GM12878 (cell line): ENCODE measurements around the gene LSR. TPM values are rescaled to one million over a fixed set of nuclear protein-coding genes. Genes with fewer than 3 reads are reported as not detected.

Experiments used
- ATAC-seq: fragments of 200-7000 bp; cut with Tn5 transposase; 3 replicates; pipeline ENCODE4 v1.9.1; 2020; ENCODE audit warnings: mild to moderate bottlenecking, moderate library complexity
- BruUV-seq: library from RNA; stranded (reverse); fragments of 400-500 nt; replicated peaks from 2 replicates; lab custom pipeline; 2021; lab: Mats Ljungman, UMichigan
- CTCF ChIA-PET: fragments of 300-600 bp; sonication (Branson Sonifier 250); formaldehyde crosslinking; extraction: SDS; loops from one replicate; lab custom pipeline; 2021; ENCODE audit warnings: inconsistent platforms; lab: Yijun Ruan, JAX
- POLR2A ChIA-PET: fragments of 350-600 bp; formaldehyde crosslinking; extraction: SDS; loops from one replicate; lab custom pipeline; 2021; ENCODE audit warnings: inconsistent platforms; lab: Charles Lee
- RAD21 ChIA-PET: fragments of 300-600 bp; sonication (Branson Sonifier 250); formaldehyde crosslinking; loops from one replicate; lab custom pipeline; 2023; ENCODE audit warnings: antibody characterized with exemption; ENCODE audit not compliant: unreplicated experiment; lab: Charles Lee
- SMC1A ChIA-PET: fragments of 300-600 bp; sonication (Branson Sonifier 250); formaldehyde crosslinking; loops from one replicate; lab custom pipeline; 2023; ENCODE audit not compliant: unreplicated experiment, uncharacterized antibody; lab: Charles Lee
- DNase-seq: peaks from one replicate; pipeline ENCODE4 v3.0.0-alpha.2; 2011; ENCODE audit warnings: low read depth, low spot score
- FAIRE-seq: peaks from 3 replicates; lab custom pipeline; 2011; peaks lifted over from hg19 to GRCh38; lab: Jason Lieb, UNC
- H2AFZ ChIP-seq: 2 replicates; pipeline ENCODE4 v1.6.0; 2011; ENCODE audit warnings: low read depth, low read length, control low read depth; ENCODE audit not compliant: control insufficient read depth
- H3K27ac ChIP-seq: 2 replicates; pipeline ENCODE4 v1.5.1; 2011; ENCODE audit warnings: control low read depth; ENCODE audit not compliant: control insufficient read depth, insufficient read depth
- H3K27me3 ChIP-seq, 2 experiments: replicated peaks in 1 of 2; 2 replicates each; pipeline versions ENCODE4 v1.6.0 to v1.6.1; 2011; ENCODE audit warnings: low read length in 1 of 2; ENCODE audit not compliant: control insufficient read depth in 2 of 2, insufficient read depth in 2 of 2
- H3K36me3 ChIP-seq, 2 experiments: 2 replicates each; pipeline ENCODE4 v1.5.1; 2011; ENCODE audit warnings: low read length in 1 of 2; ENCODE audit not compliant: control insufficient read depth in 2 of 2, insufficient read depth in 2 of 2
- H3K4me1 ChIP-seq: 2 replicates; pipeline ENCODE4 v1.6.1; 2011; ENCODE audit warnings: mild to moderate bottlenecking, low read length, moderate library complexity, mixed read lengths; ENCODE audit not compliant: control insufficient read depth, insufficient read depth
- H3K4me2 ChIP-seq: 2 replicates; pipeline ENCODE4 v1.6.0; 2011; ENCODE audit warnings: control low read depth; ENCODE audit not compliant: control insufficient read depth, insufficient read depth
- H3K4me3 ChIP-seq: fragments of 200-600 bp; sonication (generic); 2 replicates; pipeline ENCODE4 v1.5.1; 2016
- H3K79me2 ChIP-seq: 2 replicates; pipeline ENCODE4 v1.6.0; 2011; ENCODE audit warnings: low read length; ENCODE audit not compliant: control insufficient read depth, insufficient read depth
- H3K9ac ChIP-seq: 2 replicates; pipeline ENCODE4 v1.8.0; 2011; ENCODE audit warnings: low read length, control low read depth, mixed read lengths; ENCODE audit not compliant: control insufficient read depth, insufficient read depth
- H3K9me3 ChIP-seq: replicated peaks from 3 replicates; pipeline ENCODE4 v1.5.1; 2011; ENCODE audit warnings: mild to moderate bottlenecking, low read length; ENCODE audit not compliant: control insufficient read depth, insufficient read depth
- H4K20me1 ChIP-seq: 2 replicates; pipeline ENCODE4 v1.6.0; 2011; ENCODE audit not compliant: control insufficient read depth, insufficient read depth
- ATF3 ChIP-seq: IDR thresholded peaks from 2 replicates; pipeline ENCODE4 v1.6.1; 2011; ENCODE audit warnings: low read depth, mild to moderate bottlenecking, low read length, moderate library complexity, borderline replicate concordance; ENCODE audit errors: extremely low read depth
- CBFB ChIP-seq: IDR thresholded peaks from 2 replicates; pipeline ENCODE4 v1.6.1; 2016; ENCODE audit warnings: antibody characterized with exemption, low read depth
- JUNB ChIP-seq: IDR thresholded peaks from 2 replicates; pipeline ENCODE4 v1.6.1; 2016; ENCODE audit warnings: antibody characterized with exemption, mild to moderate bottlenecking
- MTA3 ChIP-seq: IDR thresholded peaks from 2 replicates; pipeline ENCODE4 v1.6.1; 2012; ENCODE audit warnings: low read length, inconsistent platforms, borderline replicate concordance
- NFYA ChIP-seq: IDR thresholded peaks from 2 replicates; pipeline ENCODE4 v1.6.1; 2011; ENCODE audit warnings: low read depth, mild to moderate bottlenecking, low read length, improper control_type of control experiment, borderline replicate concordance
- SKIL ChIP-seq: fragments of 450-650 bp; IDR thresholded peaks from 2 replicates; pipeline ENCODE4 v1.6.1; 2017; ENCODE audit warnings: mild to moderate bottlenecking, low read depth, inconsistent platforms; ENCODE audit not compliant: poor library complexity, severe bottlenecking
- SUPT20H ChIP-seq: IDR thresholded peaks from 2 replicates; pipeline ENCODE4 v1.6.1; 2011; ENCODE audit warnings: low read depth, mild to moderate bottlenecking, low read length, moderate library complexity, borderline replicate concordance; ENCODE audit not compliant: control insufficient read depth
- TARDBP ChIP-seq: IDR thresholded peaks from 2 replicates; pipeline ENCODE4 v1.6.1; 2016; ENCODE audit warnings: borderline replicate concordance
- TBL1XR1 ChIP-seq: IDR thresholded peaks from 2 replicates; pipeline ENCODE4 v1.6.1; 2012; ENCODE audit warnings: low read depth, low read length, improper control_type of control experiment
- WGBS: methylation state at CpG from one replicate; pipeline ENCODE4 v1.1.6; 2016; ENCODE audit warnings: low lambda C conversion rate; ENCODE audit not compliant: insufficient replicate concordance, insufficient coverage; ENCODE audit errors: missing lambda C conversion rate; 5-methylcytosine and 5-hydroxymethylcytosine counted together
- in situ Hi-C: fragments of 300-500 bp; cut with MboI; formaldehyde crosslinking; loops from 9 replicates; pipeline ENCODE4 v1.14.3; 2018; ENCODE audit warnings: mixed read lengths
- intact Hi-C: fragments of 100-400 bp; cut with micrococcal nuclease; formaldehyde crosslinking; loops from one replicate; pipeline ENCODE4 v1.14.2; 2022; ENCODE audit not compliant: unreplicated experiment
- polyA plus RNA-seq, 11 experiments: library from polyadenylated mRNA; depleted of rRNA in 4 of 11; unstranded in 6 of 11; stranded (reverse) in 5 of 11; fragments of >200 nt; fragmentation: Nextera tagmentation in 4 of 11; fragmentation: Illumina TruSeq in 1 of 11; extraction: Ambion mirVana in 4 of 11; extraction: Trizol in 1 of 11; gene quantifications; 1 replicate in 1 of 11; 2 replicates in 10 of 11; pipeline versions ENCODE4 v1.2.1 to v1.2.3, GENCODE V29; 2011 to 2016; ENCODE audit warnings: inconsistent platforms in 2 of 11, missing spikeins in 2 of 11, low read depth in 1 of 11
- total RNA-seq, 4 experiments: library from RNA; depleted of rRNA in 3 of 4; stranded (reverse); fragments of >200 nt in 3 of 4; fragmentation: Illumina TruSeq in 1 of 4; extraction: Trizol in 1 of 4; gene quantifications; 2 replicates each; pipeline versions ENCODE4 v1.2.1 to v1.2.3, GENCODE V29; 2013 to 2021

The LSR gene
- total and polyA plus RNA-seq, 10 of the 15 experiments (the other 5 are each of a cell fraction or from before 2014, with no cell fraction given) = 0.26 to 53.9 (median 26.3) TPM

- Histone ChIP-seq H3K4me3 (no peak overlapping the region), H3K79me2 (peaks cover 18% of the 10 kb centered on the region), H3K27me3 (no peaks in the 10 kb centered on the region), H4K20me1 (no peaks in the 10 kb centered on the region), H3K9me3 (no peaks in the 10 kb centered on the region), H3K36me3 (peaks cover 4 to 6% of the 10 kb centered on the region in 2 experiments; a peak in 3 of 4 replicates), H2AFZ (no peak overlapping the region), H3K27ac (no peak overlapping the region), H3K4me2 (no peak overlapping the region), H3K9ac (no peak overlapping the region), H3K4me1 (no peaks in the 10 kb centered on the region)
- FAIRE-seq (no peak), ATAC-seq (no peak), DNase-seq (no peak)
- TF ChIP-seq TARDBP = no peak
- no peak for TF ChIP-seq SUPT20H
- no peak for TF ChIP-seq CBFB
- no peak for TF ChIP-seq TBL1XR1
- TF ChIP-seq NFYA = no peak
- no peak for TF ChIP-seq ATF3
- TF ChIP-seq SKIL = no peak
- TF ChIP-seq JUNB = no peak
- no peak for TF ChIP-seq MTA3
- intact Hi-C loops = no loop called here
- POLR2A ChIA-PET = interaction anchor here (0.5 kb wide), 1 partner anchor 381 kb away, joined by 6 read pairs; no protein-coding TSS in a partner anchor
- in situ Hi-C loops = no loop called here
- WGBS = 92% methylated on average over 9 of the region's 9 CpGs
- SMC1A ChIA-PET = interaction anchor here (0.7 to 1.6 kb wide), 2 partner anchors 11 to 48 kb away, joined by 3 read pairs; no protein-coding TSS in a partner anchor
- CTCF ChIA-PET = no interaction called here
- RAD21 ChIA-PET = interaction anchor here (1.7 kb wide), 1 partner anchor 112 kb away, joined by 3 read pairs; no protein-coding TSS in a partner anchor
- BruUV-seq = no TSS peak
Observed at GRCh38 chr19:35253316-35254286, 4.8 kb downstream of the LSR start.
